Endothelial cell of umbilical vein (primary cell): ENCODE results near the gene DNAJC6.

Experiments used
- CTCF ChIP-seq, 2 donors: IDR thresholded peaks; 1 replicate in 1 of 2; 2 replicates in 1 of 2; pipeline ENCODE4 v1.5.1; 2011; ENCODE audit warnings: low read length in 2 of 2, mild to moderate bottlenecking in 2 of 2, moderate library complexity in 2 of 2, control low read depth in 1 of 2, inconsistent platforms in 1 of 2, low read depth in 1 of 2; ENCODE audit not compliant: insufficient read depth in 1 of 2; ENCODE audit errors: extremely low read depth in 1 of 2
- EZH2 ChIP-seq: IDR thresholded peaks from 2 replicates; pipeline ENCODE4 v1.6.1; 2012; ENCODE audit warnings: borderline replicate concordance, low read depth, mild to moderate bottlenecking, moderate library complexity, low read length, inconsistent platforms; ENCODE audit not compliant: severe bottlenecking
- GATA2 ChIP-seq: IDR thresholded peaks from 2 replicates; pipeline ENCODE4 v1.7.0; 2011; ENCODE audit warnings: low read depth, mild to moderate bottlenecking, moderate library complexity, mixed read lengths, low read length; ENCODE audit not compliant: insufficient read length, insufficient read depth
- JUN ChIP-seq: IDR thresholded peaks from 2 replicates; pipeline ENCODE4 v1.6.1; 2011; ENCODE audit warnings: borderline replicate concordance, low read depth; ENCODE audit not compliant: insufficient read length, insufficient read depth
- MAX ChIP-seq: IDR thresholded peaks from 2 replicates; pipeline ENCODE4 v1.6.1; 2011; ENCODE audit not compliant: insufficient read depth, insufficient read length
- MYC ChIP-seq: IDR thresholded peaks from one replicate; pipeline ENCODE4 v1.6.1; 2011; ENCODE audit warnings: mild to moderate bottlenecking, low read depth, low read length
- POLR2A ChIP-seq: IDR thresholded peaks from 2 replicates; pipeline ENCODE4 v1.6.1; 2012; ENCODE audit warnings: low read depth, mild to moderate bottlenecking, control low read depth, low read length
- POLR2AphosphoS5 ChIP-seq: IDR thresholded peaks from 2 replicates; pipeline ENCODE4 v1.6.1; 2012; ENCODE audit warnings: low read depth, mild to moderate bottlenecking, control low read depth, low read length, moderate library complexity; ENCODE audit not compliant: insufficient read depth

GRCh38 chr1:65323246-65323645 lies 13.9 kb downstream of the DNAJC6 start:
- no peak for TF ChIP-seq CTCF (IDR thresholded peaks at IDR 0.05; ENCODE audit: extremely low read depth in 1 of 2, insufficient read depth in 1 of 2, low read depth in 1 of 2, low read length in 2 of 2)
- no peak for TF ChIP-seq POLR2AphosphoS5
- no peak for TF ChIP-seq POLR2A
- TF ChIP-seq EZH2, result no peak
- TF ChIP-seq MYC, result no peak
- TF ChIP-seq JUN, result no peak
- TF ChIP-seq GATA2, result no peak
- TF ChIP-seq MAX, result no peak
